SU-DHL-6 (cell line): ENCODE measurements around the gene F8A1.

Source experiments
- EZH2phosphoT487 ChIP-seq: fragments of 200-600 bp; sonication (generic), shearing (Covaris generic); conservative IDR thresholded peaks from 2 replicates; pipeline ENCODE4 v1.6.1; 2018; ENCODE audit warnings: mild to moderate bottlenecking, antibody characterized with exemption, low read length, moderate library complexity, mixed read lengths
- TF ChIP-seq, protein P1 (sequence below): fragments of 200-600 bp; sonication (generic); IDR thresholded peaks from one replicate; pipeline ENCODE4 v1.5.1; 2017; ENCODE audit warnings: antibody characterized with exemption, mild to moderate bottlenecking, low read length, moderate library complexity; ENCODE audit not compliant: insufficient read depth, poor library complexity, severe bottlenecking

DNA sequence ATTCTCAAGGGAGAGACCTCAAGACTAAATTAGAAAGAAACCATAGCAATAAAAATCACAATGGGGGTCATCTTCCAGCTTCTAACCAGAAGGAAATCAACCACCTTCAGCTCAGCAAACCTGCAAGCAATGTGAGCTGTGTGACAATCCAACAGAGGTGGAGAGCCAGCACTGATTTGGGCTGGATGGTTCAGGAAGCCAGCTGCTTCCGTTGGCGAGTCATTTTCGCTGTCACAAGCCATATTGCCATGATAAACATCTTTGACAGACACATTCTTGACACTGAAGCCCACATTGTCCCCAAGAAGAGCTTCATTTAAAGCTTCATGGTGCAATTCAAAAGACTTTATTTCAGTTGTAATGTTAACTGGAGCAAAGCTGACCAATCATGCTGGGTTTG is 22.7 kb downstream of the F8A1 start:
- TF ChIP-seq, protein P1, sequence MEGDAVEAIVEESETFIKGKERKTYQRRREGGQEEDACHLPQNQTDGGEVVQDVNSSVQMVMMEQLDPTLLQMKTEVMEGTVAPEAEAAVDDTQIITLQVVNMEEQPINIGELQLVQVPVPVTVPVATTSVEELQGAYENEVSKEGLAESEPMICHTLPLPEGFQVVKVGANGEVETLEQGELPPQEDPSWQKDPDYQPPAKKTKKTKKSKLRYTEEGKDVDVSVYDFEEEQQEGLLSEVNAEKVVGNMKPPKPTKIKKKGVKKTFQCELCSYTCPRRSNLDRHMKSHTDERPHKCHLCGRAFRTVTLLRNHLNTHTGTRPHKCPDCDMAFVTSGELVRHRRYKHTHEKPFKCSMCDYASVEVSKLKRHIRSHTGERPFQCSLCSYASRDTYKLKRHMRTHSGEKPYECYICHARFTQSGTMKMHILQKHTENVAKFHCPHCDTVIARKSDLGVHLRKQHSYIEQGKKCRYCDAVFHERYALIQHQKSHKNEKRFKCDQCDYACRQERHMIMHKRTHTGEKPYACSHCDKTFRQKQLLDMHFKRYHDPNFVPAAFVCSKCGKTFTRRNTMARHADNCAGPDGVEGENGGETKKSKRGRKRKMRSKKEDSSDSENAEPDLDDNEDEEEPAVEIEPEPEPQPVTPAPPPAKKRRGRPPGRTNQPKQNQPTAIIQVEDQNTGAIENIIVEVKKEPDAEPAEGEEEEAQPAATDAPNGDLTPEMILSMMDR: no peak
- no peak for TF ChIP-seq EZH2phosphoT487
